GM11168 (cell line): ENCODE data around the gene RSAD1.

ENCODE experiments used
- in situ Hi-C: fragments of 300-500 bp; cut with MboI; formaldehyde crosslinking; loops from one replicate; pipeline ENCODE4 v1.12.0; 2022; ENCODE audit warnings: low sequenced_read_pairs; ENCODE audit not compliant: unreplicated experiment

Gene RSAD1

DNA sequence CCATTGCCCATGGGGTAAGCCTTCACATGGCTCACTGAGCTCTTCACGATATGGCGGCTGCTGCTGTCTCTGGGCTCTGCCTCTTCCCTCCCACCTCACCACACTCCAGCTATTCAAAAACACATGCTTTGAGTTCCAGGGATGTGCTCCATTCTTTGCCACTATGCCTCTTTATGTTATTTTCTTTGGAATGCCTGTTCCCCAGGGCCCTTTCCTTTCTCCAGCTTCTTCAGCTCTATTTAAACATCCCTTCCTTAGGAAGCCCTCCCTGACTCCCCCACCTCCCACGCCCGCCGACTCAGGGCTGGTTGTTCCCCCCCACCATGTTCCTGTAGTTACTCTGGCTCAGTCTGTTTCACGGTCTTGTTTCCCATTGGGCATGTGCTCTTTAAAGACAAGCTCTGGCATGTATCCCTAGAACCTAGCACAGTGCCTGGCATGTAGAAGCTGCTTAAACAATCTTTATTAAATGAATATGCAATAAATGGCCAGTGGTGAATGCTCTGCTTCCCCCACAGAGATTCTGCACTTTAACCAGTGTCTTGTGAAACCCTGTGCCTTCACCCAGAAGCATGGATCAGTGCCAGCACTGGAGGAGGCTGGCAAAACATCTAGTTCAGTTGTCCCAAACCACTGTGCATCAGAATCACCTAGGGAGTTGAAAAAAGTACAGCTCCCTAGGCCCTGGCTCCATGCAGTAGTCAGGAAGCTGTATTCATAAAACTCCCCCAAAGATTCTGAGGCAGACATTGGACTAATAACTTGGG lies 36.5 kb downstream of the RSAD1 start:
- in situ Hi-C loops: no loop called here

DNA sequence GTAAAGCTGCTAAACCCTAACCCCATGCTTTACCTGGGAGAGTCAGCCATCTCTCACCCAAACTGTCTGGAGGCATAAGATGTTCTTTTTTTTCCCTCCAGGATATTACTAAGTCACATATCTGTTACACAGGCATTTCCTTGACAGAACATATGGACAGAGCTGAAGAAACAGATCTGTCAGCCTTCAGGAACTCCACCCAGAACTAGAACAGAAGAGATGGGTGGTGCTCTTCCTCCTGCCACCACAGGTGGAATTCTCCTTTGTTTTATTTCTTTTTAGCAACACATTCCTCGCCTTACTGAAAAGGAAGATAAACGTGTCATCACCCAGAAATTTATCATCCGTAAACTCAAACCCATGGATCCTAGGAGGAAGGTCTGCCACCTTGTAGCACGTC lies 38.4 kb downstream of the RSAD1 start:
- in situ Hi-C loops: no loop called here

DNA sequence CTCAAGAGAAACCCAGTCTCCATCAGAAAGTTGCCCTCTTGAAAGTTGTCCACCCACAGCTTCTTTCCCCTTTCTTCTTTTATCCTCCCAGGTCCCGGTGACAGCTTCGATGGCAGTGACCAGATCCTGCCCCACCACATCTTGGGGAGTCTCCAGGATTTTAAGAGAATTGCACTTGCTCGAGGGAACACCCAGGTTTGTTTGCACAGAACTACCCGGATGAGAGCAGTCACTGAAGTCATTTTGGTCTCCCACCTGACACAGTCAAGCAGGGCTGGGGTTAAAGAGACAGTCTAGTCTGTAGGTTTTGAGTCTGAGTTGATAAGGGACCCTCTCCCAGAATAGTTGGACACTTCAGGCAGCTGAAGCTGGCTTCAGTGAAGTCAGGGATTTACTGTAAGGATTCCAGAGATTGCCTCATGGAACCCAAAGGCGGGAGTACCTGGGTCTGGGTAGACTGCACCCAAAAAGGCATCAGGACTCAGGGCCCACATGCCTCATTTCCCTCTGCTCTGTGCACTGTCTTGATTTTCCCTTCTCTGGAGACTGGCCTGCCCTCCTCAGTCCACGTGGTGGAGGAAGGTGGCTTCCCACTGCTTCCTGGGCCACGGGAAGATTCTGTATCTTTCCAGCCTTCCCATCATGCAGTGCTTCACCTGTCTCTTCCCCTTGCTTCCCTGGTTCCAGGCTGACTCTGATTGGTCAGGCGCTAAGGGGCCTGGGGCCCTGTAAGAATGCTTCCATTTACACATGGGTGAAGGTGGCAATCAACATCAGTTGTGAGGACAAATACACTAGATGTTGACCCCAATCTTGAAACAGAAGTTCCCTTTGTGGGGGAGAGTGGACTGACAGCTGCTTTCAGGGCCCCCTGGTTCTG lies 39.1 kb downstream of the RSAD1 start:
- in situ Hi-C loops: no loop called here

DNA sequence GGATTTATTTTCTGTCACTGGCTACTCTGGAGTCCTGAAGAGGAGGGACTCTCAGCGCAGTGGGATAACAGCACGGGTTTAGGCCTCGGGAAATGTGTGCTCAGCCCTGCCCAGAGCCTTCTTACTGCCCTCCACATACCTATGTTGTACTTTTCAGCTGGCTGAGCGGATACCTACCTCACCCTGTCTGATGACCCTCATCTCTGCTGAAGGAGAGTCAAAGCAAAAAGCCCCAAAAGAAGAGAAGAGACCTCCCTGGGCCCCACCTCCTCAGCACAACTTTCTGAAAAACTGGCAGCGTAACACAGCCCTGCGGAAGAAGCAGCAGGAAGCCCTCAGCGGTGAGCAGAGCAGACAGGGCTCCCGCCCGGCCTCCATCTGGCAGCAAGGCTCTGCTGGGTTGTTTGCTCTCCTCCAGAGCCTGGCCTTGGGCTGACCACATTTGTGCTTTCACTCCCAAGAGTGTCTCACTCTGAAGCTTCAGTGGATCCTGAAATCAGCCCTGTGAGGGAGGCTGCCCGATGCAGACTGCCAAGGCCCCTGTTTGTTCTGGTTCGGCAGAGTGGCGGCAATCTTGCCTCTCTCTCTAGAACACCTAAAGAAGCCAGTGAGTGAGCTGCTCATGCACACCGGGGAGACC lies 39.8 kb downstream of the RSAD1 start:
- in situ Hi-C loops: no loop called here

DNA sequence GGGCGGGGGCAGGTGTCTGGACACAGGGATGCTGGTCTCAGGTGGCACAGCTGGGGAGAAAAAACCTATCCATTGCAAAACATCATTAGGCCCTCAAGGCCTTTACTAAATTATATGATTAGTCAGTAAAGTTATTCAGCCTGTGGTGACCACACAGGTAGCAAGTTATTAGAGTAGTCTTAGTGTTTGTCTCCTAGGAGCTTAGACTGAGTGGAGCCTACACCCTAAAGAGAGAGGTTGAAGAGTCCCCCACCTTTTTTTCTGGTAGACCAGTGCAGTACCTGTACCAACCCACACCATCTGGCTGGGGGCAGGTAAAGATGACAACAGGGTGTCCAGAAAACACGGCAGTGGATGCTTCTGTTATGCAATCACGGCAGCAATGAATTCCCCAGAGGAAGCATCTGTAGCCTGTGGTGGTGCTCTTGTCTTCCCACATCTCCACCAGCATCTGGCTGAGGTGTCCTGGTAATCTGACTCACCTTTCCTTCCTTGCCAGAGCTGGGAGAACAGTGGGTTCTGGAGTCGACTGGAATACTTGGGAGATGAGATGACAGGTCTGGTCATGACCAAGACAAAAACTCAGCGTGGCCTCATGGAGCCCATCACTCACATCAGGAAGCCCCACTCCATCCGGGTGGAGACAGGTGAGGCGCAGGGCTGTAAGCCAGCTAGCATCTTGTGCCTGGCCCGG lies 40.6 kb downstream of the RSAD1 start:
- in situ Hi-C loops: no loop called here

DNA sequence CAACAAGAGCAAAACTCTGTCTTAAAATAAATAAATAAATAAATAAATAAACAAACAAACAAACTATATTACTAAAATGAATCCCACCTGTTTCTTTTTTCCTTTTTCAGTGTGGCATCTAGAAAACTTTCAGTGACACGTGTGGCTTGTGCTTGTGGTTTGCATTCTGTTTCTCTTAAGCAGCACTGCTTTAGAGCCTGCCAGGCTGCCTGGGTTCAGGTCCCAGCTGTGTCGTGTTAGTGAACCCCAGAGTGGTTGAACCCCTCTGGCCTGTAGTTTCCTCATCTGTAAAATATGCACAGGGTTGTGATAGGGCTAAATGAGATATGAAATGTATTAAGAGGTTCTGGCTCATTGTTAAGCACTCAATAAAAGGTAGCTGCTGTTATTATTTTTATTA lies 41.8 kb downstream of the RSAD1 start:
- in situ Hi-C loops: no loop called here

DNA sequence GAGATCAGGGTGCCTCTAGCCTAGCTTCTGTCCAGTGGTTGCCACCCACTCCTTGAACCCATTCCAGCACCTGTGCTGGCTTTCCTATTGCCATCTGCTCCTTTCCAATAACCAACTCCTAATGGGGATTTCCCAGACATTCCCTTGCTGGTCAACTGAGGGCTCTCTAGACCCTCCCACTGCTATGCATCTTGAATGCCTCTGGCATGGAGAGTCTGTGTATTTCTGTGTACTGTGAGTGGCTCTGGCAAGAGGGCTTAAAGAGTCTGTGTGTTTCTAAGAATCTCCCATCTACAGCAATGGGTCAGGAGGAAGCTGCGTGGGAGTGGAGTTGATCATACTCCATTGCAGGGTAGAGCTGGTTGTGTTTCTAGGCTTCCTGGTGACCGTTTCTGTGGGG lies 42.9 kb downstream of the RSAD1 start:
- in situ Hi-C loops: no loop called here

DNA sequence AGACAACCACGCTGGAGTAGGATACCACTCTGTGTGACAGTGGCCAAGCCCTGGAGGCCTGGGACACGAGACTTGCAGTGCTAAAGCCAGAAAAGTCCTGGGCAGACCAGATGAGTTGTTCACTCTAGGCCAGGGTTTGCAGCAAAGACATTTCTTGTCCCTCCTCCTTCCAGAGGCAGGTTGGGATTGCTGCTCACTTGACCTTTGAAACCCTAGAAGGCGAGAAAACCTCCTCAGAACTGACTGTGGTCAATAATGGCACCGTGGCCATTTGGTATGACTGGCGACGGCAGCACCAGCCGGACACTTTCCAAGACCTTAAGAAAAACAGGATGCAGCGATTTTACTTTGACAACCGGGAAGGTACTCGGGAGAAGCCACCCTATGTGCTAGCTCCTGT lies 44.1 kb downstream of the RSAD1 start:
- in situ Hi-C loops: no loop called here

DNA sequence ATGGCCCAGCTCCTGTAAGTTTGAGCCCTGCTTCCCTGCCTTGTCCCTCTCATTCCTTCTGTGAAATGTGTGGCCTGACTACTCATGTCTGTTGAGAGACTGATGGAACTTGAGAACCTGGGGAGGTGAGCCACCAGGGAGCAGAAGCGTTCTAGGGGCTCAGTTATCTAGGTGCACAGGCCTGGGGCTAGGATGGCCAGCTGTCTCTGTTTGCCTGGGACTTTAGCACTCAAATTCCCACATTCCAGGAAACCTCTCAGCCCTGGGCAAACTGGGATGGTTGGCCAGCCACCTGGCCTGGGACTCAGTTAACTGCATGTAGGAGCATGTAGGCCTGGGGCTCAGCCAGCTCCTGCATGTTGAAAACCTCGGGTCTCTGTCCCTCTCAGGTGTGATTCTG lies 44.5 kb downstream of the RSAD1 start:
- in situ Hi-C loops: no loop called here

DNA sequence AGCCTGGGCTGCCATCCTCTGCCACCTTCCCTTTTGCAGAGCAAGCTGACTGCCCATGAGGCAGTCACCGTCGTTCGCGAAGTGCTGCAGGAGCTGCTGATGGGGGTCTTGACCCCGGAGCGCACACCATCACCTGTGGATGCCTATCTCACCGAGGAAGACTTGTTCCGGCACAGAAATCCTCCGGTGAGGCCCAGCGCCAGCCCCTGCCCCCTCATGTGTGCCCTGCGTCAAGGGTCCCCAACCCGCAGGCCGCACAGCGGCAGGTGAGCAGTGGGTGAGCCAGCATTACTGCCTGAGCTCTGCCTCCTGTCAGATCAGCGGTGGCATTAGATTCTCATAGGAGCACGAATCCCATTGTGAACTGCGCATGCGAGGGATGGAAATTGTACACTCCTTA lies 46.2 kb downstream of the RSAD1 start:
- in situ Hi-C loops: no loop called here

DNA sequence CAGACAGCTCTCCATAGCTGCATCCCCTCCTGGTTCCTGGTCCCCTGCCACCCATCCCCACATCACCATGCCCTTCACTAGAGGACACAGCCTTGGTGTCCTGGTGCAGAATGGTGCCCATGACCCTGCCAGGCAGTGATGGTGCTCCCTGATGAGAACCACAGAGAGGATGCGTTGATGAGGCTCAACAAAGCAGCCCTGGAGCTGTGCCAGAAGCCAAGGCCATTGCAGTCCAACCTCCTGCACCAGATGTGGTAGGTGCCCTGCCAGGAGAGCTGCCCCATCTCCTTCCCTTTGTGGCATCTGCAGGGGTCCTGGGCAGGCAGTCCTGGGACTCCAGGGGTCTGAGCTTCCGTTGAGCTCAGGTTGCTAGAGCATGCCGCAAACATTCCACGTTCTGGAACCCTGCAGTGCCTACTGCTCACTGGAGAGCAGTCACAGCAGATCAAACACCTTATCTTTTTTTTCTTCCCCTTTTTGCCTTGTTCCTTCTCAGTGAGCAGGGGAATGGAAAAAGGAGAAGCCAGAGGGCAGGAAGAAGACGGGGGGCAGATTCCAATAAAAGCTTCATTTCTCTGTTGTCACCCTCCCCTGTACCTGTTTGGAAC lies 48.6 kb downstream of the RSAD1 start:
- in situ Hi-C loops: no loop called here

DNA sequence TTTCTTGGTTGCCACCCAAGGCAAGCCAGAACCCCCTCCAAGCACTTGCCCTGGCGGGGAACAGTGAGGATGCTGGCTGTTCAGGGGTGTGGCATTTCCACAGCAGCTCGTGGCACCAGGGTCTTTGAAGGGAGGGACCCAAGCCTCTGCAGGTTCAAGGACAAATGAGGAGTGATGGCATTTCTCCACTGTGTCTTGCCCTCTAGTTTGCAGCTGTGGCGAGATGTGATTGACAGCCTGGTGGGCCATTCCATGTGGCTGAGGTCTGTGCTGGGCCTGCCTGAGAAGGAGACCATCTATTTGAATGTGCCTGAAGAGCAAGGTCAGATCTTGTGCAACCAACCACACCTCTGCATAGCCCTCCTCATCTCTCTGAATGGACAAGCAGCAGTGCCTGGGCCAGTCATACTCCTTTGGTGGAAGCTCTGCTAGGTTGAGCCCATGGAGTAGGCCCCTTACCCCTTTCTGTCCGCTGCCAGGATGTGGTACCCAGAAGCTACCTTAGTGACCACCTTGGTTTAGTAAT lies 49.4 kb downstream of the RSAD1 start:
- in situ Hi-C loops: no loop called here

DNA sequence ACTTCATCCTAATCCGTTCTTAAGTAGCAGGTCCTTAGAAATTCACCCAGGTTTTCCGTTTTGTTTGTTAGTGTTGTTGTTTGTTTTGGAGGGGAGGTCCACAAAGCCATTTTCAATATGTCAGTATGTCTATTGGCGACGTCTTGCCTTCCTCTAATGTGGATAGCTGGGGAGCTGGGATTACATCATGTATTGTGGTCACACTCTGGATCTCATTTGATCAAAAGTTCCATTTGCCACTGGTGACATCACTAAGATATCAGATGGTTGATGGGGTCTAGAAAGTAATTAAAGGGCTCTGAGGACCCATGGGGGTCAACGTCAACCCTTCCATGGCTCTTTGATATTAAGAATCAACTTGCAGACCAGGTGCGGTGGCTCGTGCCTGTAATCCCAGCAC lies 51.2 kb downstream of the RSAD1 start:
- in situ Hi-C loops: no loop called here

DNA sequence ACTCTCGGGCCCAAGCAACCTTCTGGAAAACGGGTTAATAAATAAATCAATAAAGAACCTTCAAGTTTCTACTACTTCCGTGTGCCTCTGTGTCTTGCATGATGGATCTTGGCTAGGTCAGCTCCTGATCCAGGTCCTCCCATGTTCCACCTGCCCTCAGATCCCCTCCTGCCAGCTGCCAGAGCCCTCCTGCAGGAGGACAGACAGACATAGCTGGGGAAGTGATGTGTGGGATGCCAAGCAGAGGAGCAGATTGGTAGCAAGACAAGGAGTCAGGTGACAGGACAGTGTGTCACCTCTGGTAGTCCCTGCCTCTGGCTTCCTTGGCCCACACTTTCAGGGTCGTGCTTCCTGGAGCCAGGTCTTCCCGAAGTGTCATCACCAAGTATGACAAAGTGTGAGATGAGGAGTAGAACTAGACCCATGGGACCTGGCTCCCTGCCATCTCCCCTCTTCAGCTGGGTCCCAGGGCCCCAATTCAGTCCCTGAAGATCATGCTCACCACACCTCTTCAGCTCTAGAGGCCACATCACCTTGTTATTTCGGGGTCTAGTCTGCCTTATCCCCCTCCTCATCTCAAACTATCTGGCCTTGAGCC lies 52.9 kb downstream of the RSAD1 start:
- in situ Hi-C loops: no loop called here

DNA sequence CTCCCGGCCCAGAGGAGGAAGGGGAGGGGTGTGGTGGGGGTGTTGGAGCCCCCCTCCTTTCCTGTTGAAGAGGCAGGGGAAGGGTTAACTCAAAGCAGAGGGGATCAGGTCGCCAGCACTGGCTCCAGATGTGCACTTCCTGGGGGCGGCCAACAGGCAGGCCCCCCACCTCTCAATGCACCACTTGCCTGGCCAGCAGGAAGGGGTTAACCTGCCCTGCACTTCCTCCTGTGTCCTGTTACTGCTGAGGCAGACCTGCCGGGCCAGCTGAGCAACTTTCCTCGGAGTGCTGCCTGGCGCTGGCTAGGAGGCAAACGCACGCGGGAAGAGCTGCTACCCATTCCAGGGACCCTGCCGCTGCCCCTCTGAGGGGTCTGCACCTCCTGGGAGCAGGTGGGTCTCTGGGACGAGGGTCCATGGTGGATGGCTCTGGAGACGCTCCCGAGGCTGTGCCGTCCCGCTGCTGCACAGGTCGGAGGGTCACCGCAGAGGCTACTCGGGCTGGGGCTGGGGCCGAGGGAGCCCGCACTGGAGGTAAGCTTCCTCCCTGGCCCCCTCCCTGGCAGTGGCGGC lies 53.9 kb downstream of the RSAD1 start, which contains the start of gene EPN3:
EPN3 (plus strand) TSS at position 284 of the 573 bp plus-strand sequence. CDS start 3,822 bp downstream, outside the sequence.
- in situ Hi-C loops: no loop called here

DNA sequence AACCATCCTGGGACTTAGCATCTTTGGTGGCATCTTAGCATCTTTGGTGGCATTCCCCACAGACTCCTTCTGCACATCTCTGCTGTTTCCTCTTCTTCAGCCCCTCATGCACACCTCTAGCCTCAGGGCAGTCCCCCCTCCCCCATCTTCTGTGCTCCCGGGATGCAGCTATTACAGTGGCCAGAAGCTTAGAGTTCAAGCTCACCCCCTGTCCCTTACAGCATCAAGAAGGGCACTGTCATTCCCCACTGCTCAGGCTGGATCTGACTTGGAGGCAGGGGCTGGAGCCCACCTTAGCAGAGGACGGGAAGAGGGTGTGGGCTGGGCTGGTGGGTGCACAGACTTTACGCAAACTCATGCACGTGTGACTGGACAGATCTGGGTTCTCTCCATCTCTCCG lies 54.5 kb downstream of the RSAD1 start:
- in situ Hi-C loops: no loop called here

DNA sequence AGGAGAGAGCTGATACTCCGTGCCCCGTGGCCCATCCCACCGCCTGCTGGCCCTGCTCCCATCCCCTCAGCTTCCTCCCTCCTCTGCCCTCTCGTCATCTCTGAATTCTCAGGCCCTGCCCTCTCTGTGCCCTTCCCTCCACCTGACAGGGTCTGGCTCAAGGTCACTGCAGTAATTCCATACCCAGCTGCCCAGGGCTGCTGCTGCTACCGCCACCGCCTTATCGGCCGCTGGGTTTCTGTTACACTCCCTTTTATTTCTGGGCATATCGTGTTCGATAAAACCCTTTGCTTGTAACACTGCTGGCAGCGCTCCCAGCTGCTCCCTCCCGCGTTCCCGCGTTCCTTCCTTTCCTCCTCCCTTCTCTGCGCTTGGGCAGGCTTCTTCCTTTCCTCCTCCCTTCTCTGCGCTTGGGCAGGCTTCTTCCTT lies 55.1 kb downstream of the RSAD1 start:
- in situ Hi-C loops: no loop called here

DNA sequence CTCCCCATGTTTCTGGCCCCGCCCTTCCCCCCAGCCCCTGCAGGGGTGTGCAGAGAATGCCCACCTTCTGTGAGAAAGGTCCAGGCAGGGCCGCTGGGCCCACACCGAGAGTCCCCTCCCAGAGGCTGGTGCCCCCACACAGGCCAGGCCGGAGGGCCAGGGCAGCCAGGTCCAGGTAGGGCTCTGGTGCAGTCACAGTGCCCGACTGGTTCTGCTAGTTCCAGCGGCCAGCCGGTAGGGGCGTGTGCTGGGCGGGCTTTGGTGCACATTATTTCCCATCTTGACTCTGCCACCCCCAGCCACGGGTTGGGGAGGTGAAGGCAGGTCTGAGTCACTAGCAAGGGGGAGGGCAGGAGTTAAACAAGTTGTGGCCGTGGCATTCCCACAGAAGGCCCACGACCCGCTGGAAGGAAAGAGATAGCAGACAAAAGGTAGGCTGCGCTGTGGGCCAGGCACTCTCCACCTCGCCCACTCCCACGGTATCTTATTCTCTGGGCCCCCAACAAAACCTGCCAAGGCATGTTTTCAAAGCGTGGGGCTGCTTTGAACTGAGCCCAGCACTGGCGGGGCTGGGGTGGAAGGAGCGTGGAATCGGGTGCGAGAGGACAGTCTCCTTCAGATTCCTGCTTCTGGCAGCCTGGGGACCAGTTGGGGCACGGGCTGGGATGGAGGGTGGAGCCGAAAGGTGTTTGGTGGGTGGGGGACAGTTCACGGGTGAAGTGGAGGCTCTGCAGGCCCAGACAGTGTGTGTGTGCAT lies 55.7 kb downstream of the RSAD1 start:
- in situ Hi-C loops: no loop called here
